H9 (cell line): Measurements from ENCODE around the gene AMBN. TPM values are rescaled to one million over a fixed set of nuclear protein-coding genes. Genes with fewer than 3 reads are reported as not detected.

Source experiments
- DNase-seq: peaks from one replicate; pipeline ENCODE4 v3.0.0-alpha.2; 2017
- H2AFZ ChIP-seq: one replicate; pipeline ENCODE4 v1.6.1; 2013; ENCODE audit warnings: mild to moderate bottlenecking, low read length, control low read depth, moderate library complexity
- H2AK5ac ChIP-seq: 2 replicates; pipeline ENCODE4 v1.6.1; 2013; ENCODE audit warnings: low read length, control low read depth, mixed read lengths; ENCODE audit not compliant: insufficient read length
- H2BK120ac ChIP-seq: one replicate; pipeline ENCODE4 v1.6.1; 2013; ENCODE audit warnings: low read depth, mild to moderate bottlenecking, low read length, control low read depth, inconsistent platforms; ENCODE audit not compliant: poor library complexity, severe bottlenecking
- H2BK12ac ChIP-seq: 2 replicates; pipeline ENCODE4 v1.6.1; 2013; ENCODE audit warnings: low read length, control low read depth, mixed read lengths, low read depth; ENCODE audit not compliant: insufficient read length
- H2BK15ac ChIP-seq: 2 replicates; pipeline ENCODE4 v1.6.1; 2013; ENCODE audit warnings: low read depth, low read length, control low read depth
- H2BK20ac ChIP-seq: one replicate; pipeline ENCODE4 v1.6.1; 2013; ENCODE audit warnings: low read depth, mild to moderate bottlenecking, low read length, control low read depth, inconsistent platforms; ENCODE audit not compliant: poor library complexity, severe bottlenecking
- H2BK5ac ChIP-seq: 2 replicates; pipeline ENCODE4 v1.6.1; 2013; ENCODE audit warnings: low read length, control low read depth, mixed read lengths; ENCODE audit not compliant: insufficient read length
- H3K14ac ChIP-seq: 2 replicates; pipeline ENCODE4 v1.6.1; 2013; ENCODE audit warnings: low read length, control low read depth; ENCODE audit not compliant: insufficient read depth
- H3K18ac ChIP-seq: 2 replicates; pipeline ENCODE4 v1.6.1; 2013; ENCODE audit warnings: low read depth, mild to moderate bottlenecking, mixed read lengths, low read length, control low read depth; ENCODE audit not compliant: insufficient read length
- H3K23ac ChIP-seq: 2 replicates; pipeline ENCODE4 v1.6.1; 2013; ENCODE audit warnings: low read length, control low read depth, mixed read lengths, low read depth; ENCODE audit not compliant: insufficient read length
- H3K23me2 ChIP-seq: 2 replicates; pipeline ENCODE4 v1.6.1; 2013; ENCODE audit warnings: low read depth, mild to moderate bottlenecking, mixed read lengths, low read length, control low read depth; ENCODE audit not compliant: insufficient read length, poor library complexity, severe bottlenecking
- H3K27ac ChIP-seq: 2 replicates; pipeline ENCODE4 v1.5.1; 2013; ENCODE audit warnings: low read length, control low read depth, mixed read lengths, low read depth; ENCODE audit not compliant: insufficient read length
- H3K27me3 ChIP-seq: 2 replicates; pipeline ENCODE4 v1.6.1; 2013; ENCODE audit warnings: low read length, control low read depth, inconsistent platforms; ENCODE audit not compliant: insufficient read depth
- H3K4ac ChIP-seq: 2 replicates; pipeline ENCODE4 v1.6.1; 2013; ENCODE audit warnings: low read depth, mild to moderate bottlenecking, control low read depth, inconsistent platforms, low read length, moderate library complexity
- H3K4me1 ChIP-seq: 2 replicates; pipeline ENCODE4 v1.6.1; 2013; ENCODE audit warnings: low read length, control low read depth, inconsistent platforms; ENCODE audit not compliant: insufficient read depth
- H3K4me2 ChIP-seq: 2 replicates; pipeline ENCODE4 v1.6.1; 2013; ENCODE audit warnings: low read length, control low read depth, mixed read lengths; ENCODE audit not compliant: insufficient read length, insufficient read depth
- H3K56ac ChIP-seq: 2 replicates; pipeline ENCODE4 v1.6.1; 2013; ENCODE audit warnings: low read depth, mild to moderate bottlenecking, mixed read lengths, low read length, control low read depth; ENCODE audit not compliant: insufficient read length
- H3K79me1 ChIP-seq: 2 replicates; pipeline ENCODE4 v1.6.1; 2013; ENCODE audit warnings: low read depth, mild to moderate bottlenecking, moderate library complexity, low read length, control low read depth, inconsistent platforms; ENCODE audit not compliant: insufficient read depth, poor library complexity, severe bottlenecking
- H3K79me2 ChIP-seq: 2 replicates; pipeline ENCODE4 v1.6.1; 2013; ENCODE audit warnings: low read length, control low read depth, inconsistent platforms; ENCODE audit not compliant: insufficient read depth
- H3K9ac ChIP-seq: 2 replicates; pipeline ENCODE4 v1.6.1; 2013; ENCODE audit warnings: low read length, control low read depth, mixed read lengths; ENCODE audit not compliant: insufficient read length; ENCODE audit errors: extremely low read depth
- H3K9me3 ChIP-seq: one replicate; pipeline ENCODE4 v1.6.1; 2013; ENCODE audit warnings: low read depth, low read length, inconsistent platforms; ENCODE audit not compliant: control insufficient read depth
- H3T11ph ChIP-seq: one replicate; pipeline ENCODE4 v1.6.1; 2013; ENCODE audit warnings: mild to moderate bottlenecking, low read length, control low read depth, inconsistent platforms
- H4K20me1 ChIP-seq: one replicate; pipeline ENCODE4 v1.6.1; 2013; ENCODE audit not compliant: control insufficient read depth, insufficient read length, insufficient read depth
- H4K5ac ChIP-seq: 2 replicates; pipeline ENCODE4 v1.6.1; 2013; ENCODE audit warnings: low read depth, mild to moderate bottlenecking, mixed read lengths, low read length, control low read depth; ENCODE audit not compliant: insufficient read length
- H4K8ac ChIP-seq: replicated peaks from 2 replicates; pipeline ENCODE4 v1.6.1; 2013; ENCODE audit warnings: low read length, control low read depth, mixed read lengths, low read depth; ENCODE audit not compliant: insufficient read length
- H4K91ac ChIP-seq: 2 replicates; pipeline ENCODE4 v1.6.1; 2013; ENCODE audit warnings: low read depth, mild to moderate bottlenecking, moderate library complexity, mixed read lengths, low read length, control low read depth; ENCODE audit not compliant: insufficient read length
- H3K27ac Mint-ChIP-seq, 3 experiments: 2 replicates in 2 of 3; 3 replicates in 1 of 3; pipeline ENCODE4 v1.8.0; 2020 to 2021; ENCODE audit warnings: mixed read lengths in 3 of 3, mild to moderate bottlenecking in 1 of 3, moderate library complexity in 1 of 3
- H3K27me3 Mint-ChIP-seq: 2 replicates; pipeline ENCODE4 v1.8.0; 2021; ENCODE audit warnings: low read depth, mild to moderate bottlenecking, moderate library complexity, mixed read lengths
- H3K36me3 Mint-ChIP-seq, 3 experiments: 2 replicates in 2 of 3; 3 replicates in 1 of 3; pipeline ENCODE4 v1.8.0; 2020 to 2021; ENCODE audit warnings: low read depth in 3 of 3, mixed read lengths in 3 of 3; ENCODE audit not compliant: insufficient read depth in 1 of 3
- H3K4me1 Mint-ChIP-seq, 2 experiments: 2 replicates each; pipeline ENCODE4 v1.8.0; 2020; ENCODE audit warnings: mixed read lengths in 2 of 2
- H3K4me3 Mint-ChIP-seq, 2 experiments: 2 replicates in 1 of 2; 3 replicates in 1 of 2; pipeline ENCODE4 v1.8.0; 2020 to 2021; ENCODE audit warnings: mild to moderate bottlenecking in 2 of 2, mixed read lengths in 2 of 2, moderate library complexity in 1 of 2
- H3K9me3 Mint-ChIP-seq, 2 experiments: 2 replicates in 1 of 2; 3 replicates in 1 of 2; pipeline ENCODE4 v1.8.0; 2020; ENCODE audit warnings: mild to moderate bottlenecking in 2 of 2, mixed read lengths in 2 of 2, moderate library complexity in 1 of 2
- WGBS: extraction: QIAGEN DNeasy Blood & Tissue Kit; methylation state at CpG from one replicate; pipeline ENCODE4 v1.1.7; 2013; ENCODE audit warnings: missing lambda C conversion rate, low lambda C conversion rate, mixed read lengths; ENCODE audit not compliant: insufficient read length; ENCODE audit errors: extremely low coverage; 5-methylcytosine and 5-hydroxymethylcytosine counted together
- total RNA-seq: library from RNA; stranded (reverse); gene quantifications from 2 replicates; pipeline ENCODE4 v1.2.1, GENCODE V29; 2021
- TF ChIP-seq, protein P1 (sequence below): fragments of 200-600 bp; sonication (generic); conservative IDR thresholded peaks from 3 replicates; pipeline ENCODE4 v1.8.0; 2021; ENCODE audit warnings: antibody characterized with exemption, mild to moderate bottlenecking

The AMBN gene
- total RNA-seq, 1 experiment from 2014 or later = not detected

DNA sequence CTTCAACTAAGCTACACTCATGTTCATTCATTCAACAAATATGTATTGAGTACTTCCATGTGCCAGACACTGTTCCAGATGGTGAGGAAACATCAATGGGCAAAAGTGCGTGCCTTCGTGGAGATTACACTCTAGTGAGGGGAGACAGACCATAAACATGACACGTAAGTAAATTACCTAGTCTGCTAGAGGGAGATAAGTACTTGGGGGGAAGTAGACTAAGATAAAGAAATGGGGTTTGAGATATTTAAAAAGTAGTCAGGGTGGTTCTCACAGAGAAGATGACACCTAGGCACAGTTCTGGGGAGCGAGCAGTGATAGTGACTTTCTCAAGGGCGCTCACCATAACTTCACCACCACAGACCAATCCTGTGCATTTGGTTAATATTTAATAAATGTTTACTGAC, 62.6 kb downstream of the AMBN start:
- H3K27ac ChIP-seq = no peak overlapping the region
- no peak overlapping the region for H3K4me2 ChIP-seq
- no peaks in the 10 kb centered on the region for H3K9me3 ChIP-seq
- TF ChIP-seq, protein P1, sequence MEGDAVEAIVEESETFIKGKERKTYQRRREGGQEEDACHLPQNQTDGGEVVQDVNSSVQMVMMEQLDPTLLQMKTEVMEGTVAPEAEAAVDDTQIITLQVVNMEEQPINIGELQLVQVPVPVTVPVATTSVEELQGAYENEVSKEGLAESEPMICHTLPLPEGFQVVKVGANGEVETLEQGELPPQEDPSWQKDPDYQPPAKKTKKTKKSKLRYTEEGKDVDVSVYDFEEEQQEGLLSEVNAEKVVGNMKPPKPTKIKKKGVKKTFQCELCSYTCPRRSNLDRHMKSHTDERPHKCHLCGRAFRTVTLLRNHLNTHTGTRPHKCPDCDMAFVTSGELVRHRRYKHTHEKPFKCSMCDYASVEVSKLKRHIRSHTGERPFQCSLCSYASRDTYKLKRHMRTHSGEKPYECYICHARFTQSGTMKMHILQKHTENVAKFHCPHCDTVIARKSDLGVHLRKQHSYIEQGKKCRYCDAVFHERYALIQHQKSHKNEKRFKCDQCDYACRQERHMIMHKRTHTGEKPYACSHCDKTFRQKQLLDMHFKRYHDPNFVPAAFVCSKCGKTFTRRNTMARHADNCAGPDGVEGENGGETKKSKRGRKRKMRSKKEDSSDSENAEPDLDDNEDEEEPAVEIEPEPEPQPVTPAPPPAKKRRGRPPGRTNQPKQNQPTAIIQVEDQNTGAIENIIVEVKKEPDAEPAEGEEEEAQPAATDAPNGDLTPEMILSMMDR = no peak
- Mint-ChIP-seq H3K27ac (0 out of 7 replicates have a peak overlapping the region, but pooled peaks of 1 of the 3 experiments have one; percentile 23), H3K36me3 (no peaks in the 10 kb centered on the region), H3K4me1 (no peaks in the 10 kb centered on the region), H3K9me3 (no peaks in the 10 kb centered on the region), H3K4me3 (no peak overlapping the region), H3K27me3 (no peaks in the 10 kb centered on the region)
- no peaks in the 10 kb centered on the region; the same call in 1 of the 2 replicates for H3K4me1 ChIP-seq
- WGBS = no CpG with 5 or more reads among the region's 5 CpGs
- H3K14ac ChIP-seq = no peak overlapping the region
- no peak overlapping the region for H2AFZ ChIP-seq
- H3K4ac ChIP-seq = no peak overlapping the region
- no peak overlapping the region for H2BK120ac ChIP-seq
- H3K9ac ChIP-seq = no peak overlapping the region
- no peak overlapping the region for H2AK5ac ChIP-seq
- H4K8ac ChIP-seq = no peak overlapping the region
- no peak overlapping the region for H2BK5ac ChIP-seq
- no peaks in the 10 kb centered on the region for H3K79me2 ChIP-seq
- H4K5ac ChIP-seq = no peak overlapping the region
- no peaks in the 10 kb centered on the region for H3K79me1 ChIP-seq
- H3T11ph ChIP-seq = no peak overlapping the region
- no peak overlapping the region for H2BK15ac ChIP-seq
- no peak overlapping the region for H4K91ac ChIP-seq
- no peak overlapping the region for H3K56ac ChIP-seq
- H2BK12ac ChIP-seq = no peak overlapping the region
- no peaks in the 10 kb centered on the region for H3K23me2 ChIP-seq
- H2BK20ac ChIP-seq = no peak overlapping the region
- H3K27me3 ChIP-seq = no peaks in the 10 kb centered on the region
- H3K23ac ChIP-seq = no peak overlapping the region
- H4K20me1 ChIP-seq = no peaks in the 10 kb centered on the region
- no peak for DNase-seq
- no peak overlapping the region for H3K18ac ChIP-seq

Other genes starting within 250 kb of the AMBN start
- not detected in 2 replicates for gene SMR3A, start 231.5 kb upstream of the AMBN start, total RNA-seq
- not detected in 2 replicates for gene SMR3B, start 209.1 kb upstream of the AMBN start, total RNA-seq
- gene OPRPN, start 194.3 kb upstream of the AMBN start, total RNA-seq = not detected in 2 replicates
- not detected in 2 replicates for gene MUC7, start 120.1 kb upstream of the AMBN start, total RNA-seq
- gene AMTN, start 73.7 kb upstream of the AMBN start, total RNA-seq = not detected in 2 replicates
- not detected in 2 replicates for gene ENAM, start 36.5 kb downstream of the AMBN start, total RNA-seq
- gene JCHAIN, start 74.3 kb downstream of the AMBN start, total RNA-seq = not detected in 2 replicates
- 49.3 and 51.9 TPM in 2 replicates for gene UTP3, start 96.3 kb downstream of the AMBN start, total RNA-seq
- gene RUFY3, start 129.7 kb downstream of the AMBN start, total RNA-seq = 41.7 and 48.0 TPM in 2 replicates
- 103 and 108 TPM in 2 replicates for gene GRSF1, start 247.6 kb downstream of the AMBN start, total RNA-seq